GM21737 (cell line): ENCODE data around the gene PIH1D1.
"Not testable (repeated sequence)": the region's sequence is repeated elsewhere in the genome, so short reads cannot be mapped to it uniquely, and the experiment has no call there.

Source experiments
- ATAC-seq: cut with Tn5 transposase; IDR thresholded peaks from one replicate; pipeline ENCODE4 v1.9.1; 2021; ENCODE audit warnings: mild to moderate bottlenecking, moderate library complexity; ENCODE audit not compliant: unreplicated experiment

Gene PIH1D1

DNA sequence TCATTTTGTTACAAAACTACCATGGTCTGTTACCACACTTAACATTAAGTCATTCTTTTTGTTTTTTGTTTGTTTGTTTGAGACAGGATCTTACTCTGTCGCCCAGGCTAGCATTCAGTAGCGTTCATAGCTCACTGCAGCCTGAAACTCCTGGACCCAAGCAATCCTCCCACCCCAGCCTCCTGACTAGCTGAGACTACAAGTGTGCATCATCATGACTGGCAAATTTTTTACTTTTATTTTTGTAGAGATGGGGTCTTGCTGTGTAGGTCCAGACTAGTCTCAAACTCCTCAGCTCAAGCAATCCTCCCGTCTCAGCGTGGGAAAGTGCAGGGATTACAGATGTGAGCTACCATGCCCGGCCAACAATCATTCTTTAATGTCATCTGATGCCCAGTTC lies 4.7 kb upstream of the PIH1D1 start:
- ATAC-seq: no peak

DNA sequence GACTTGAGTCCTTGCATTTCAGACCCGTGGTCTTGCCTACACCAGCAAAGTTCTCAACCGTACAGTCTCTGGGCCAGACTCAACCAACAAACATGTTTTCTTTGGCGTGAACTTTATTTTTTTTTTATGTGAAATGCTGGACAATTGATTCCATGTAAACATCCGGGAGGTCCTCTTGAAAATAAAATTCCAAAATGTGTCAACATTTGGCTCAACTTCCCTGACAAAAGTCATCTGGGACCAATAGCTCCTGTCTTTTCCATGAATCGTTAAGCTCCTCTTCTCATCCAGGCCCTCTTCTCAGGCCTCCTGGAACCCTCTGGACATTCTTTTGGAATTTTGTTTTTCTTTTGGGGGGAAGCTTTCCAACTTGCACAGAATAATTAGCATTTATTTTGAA lies 4.2 kb upstream of the PIH1D1 start:
- no peak for ATAC-seq

DNA sequence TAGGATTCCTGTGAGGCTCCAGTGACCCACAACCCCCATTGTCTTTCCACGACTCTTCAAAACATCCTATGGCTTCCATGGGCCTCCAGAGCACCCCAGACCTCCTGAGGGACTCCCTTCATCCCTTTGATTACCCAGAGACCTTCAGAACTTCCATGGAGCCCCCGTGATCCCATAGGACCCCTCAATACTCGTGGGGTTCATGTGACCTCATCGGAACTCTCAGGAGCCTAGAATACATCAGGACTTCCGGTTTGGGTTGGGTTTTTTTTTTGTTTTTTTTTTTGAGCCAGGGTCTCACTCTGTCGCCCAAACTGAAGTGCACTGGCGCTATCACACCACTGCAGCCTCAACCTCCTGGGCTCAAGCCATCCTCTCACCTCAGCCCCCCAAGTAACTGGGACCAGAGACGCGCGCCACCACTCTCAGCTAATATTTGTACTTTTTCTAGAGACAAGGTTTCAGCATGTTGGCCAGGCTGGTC lies 2.2 kb upstream of the PIH1D1 start:
- no peak for ATAC-seq

DNA sequence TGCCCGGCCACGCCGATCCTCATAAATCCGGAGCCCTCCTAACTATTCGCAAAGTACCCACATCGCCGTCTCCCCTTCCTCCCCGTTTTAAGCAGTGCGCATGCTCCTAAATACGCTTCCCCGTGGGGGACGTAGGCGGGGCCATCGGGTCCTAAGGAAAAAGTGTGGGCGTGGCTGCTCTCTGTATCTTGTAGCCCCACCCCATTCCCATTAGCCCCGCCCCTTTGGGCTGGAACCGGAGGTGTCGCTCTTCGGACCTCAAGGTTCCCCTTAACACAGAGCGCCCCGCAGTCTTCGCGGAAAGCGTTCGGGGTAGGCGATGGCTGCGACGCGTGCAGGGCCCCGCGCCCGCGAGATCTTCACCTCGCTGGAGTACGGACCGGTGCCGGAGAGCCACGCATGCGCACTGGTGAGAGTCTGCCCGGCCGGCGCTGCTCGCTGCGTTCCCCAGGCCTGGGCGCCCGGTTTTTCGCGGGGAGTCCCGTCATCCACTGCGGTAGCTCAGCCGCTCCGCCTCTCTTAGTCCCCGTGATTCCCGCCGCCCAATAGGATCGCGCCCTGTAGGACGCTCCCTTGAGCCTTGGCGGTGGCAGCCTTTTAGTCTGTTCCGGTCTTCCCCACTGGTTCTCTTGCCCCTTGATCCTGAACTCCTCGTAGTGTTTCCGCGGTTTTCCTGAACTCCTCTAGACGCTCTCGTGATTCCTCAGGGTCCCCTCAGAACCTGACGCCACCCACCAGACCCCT lies 1.6 kb upstream of the PIH1D1 start, which contains the start of gene ALDH16A1:
Gene ALDH16A1 (plus strand): TSS at position 213 of the 744 bp plus-strand sequence. CDS start 107 bp downstream, at position 320.
- peak; percentile 78 for ATAC-seq

DNA sequence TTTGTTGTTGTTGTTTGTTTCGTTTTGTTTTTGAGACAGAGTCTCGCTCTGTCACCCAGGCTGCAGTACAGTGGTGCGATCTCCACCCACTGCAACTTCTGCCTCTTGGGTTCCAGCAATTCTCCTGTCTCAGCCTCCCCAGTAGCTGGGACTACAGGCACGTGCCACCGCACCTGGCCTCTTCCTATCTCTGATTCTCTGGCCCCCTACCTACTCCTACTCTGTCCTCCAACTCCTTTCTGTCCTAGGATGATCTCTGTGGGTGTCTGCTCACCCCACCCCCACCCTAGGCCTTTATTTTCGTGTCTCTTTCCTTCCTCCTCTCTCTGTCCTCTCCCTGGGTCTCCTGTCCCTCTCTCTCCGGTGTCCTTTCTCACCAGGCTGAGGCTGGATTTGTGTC lies 1.2 kb downstream of the PIH1D1 start:
- no peak for ATAC-seq

DNA sequence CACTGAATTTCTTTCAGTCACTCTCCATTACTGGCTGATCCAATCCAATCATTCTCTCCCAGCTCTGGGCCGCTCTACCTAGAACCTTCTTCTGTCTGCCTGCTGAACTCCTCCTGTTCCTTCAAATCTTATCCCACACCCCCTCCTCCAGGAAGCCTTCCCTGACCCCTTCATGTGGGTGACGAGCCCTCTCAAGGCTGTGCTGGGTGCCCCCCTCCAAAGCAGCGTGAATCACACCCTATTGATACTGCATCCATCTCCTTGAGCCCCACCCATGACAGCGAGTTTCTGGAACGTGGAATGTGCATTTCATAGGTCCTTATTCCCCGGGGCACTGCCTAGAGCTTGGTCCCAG lies 3.2 kb downstream of the PIH1D1 start:
- no peak for ATAC-seq

DNA sequence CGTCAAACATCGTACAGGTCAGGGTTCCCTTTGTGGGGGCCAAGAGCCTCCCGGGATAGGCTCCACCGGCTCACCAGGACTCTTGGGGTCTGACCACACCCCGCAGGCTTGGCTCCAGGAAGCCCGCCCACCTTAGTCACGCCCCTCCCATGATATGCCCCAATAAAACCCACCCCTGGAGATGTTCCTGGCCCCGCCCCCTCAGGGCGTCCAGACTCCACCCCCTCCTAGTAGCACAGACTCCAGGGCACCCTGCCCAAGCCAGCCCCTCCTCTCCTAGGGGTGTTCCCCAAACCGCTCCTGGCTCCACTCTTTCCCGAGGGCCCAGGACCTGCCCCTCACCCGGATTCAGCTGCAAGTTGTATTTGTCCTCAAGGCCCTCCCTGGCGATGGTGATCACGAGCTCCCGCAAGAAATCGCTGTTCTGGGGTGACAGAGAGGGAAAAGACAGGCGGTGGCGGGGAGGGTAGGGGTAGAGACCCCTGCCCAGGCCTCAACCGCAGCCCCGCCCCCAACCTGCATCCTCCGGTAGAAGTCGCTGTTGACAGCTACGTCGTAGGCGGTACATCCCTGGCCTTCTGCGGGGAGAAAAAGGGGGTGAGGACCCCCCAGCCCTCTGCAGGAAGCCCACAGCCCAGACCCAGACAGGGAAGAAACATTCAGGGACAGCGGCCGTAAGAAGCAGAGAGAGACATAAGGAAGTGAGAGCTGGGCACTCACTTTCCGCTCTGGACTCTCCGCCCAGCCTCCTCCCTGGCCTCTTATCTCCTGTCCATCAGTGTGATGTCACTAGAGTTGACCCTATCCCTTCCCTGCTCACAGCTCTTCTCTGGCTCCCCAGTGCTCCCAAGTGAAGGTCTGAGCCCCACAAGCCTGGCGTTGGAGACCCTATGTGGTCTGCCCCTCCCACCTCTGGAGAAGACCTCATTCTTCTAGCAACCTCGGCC lies 3.9 kb downstream of the PIH1D1 start:
- no peak for ATAC-seq

DNA sequence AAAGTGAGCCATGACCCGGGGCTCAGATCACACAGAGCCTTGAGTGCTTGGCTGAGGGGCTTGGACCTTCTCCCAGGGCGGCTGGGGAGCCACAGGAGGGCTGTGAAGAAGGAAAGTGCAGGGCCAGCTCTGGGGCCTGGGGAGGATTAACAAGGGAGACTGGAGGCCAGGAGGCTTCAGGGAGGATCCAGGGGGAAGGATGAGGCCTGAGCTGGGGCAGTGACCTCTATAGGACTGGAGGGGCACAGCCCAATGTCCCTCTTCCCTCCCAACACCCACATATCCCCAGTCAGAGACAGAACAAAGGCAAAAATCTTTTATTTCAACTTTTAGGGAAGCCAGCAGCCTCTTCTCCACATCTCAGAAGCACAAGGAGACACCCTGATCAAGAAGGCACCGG lies 5.6 kb downstream of the PIH1D1 start:
- no peak for ATAC-seq

DNA sequence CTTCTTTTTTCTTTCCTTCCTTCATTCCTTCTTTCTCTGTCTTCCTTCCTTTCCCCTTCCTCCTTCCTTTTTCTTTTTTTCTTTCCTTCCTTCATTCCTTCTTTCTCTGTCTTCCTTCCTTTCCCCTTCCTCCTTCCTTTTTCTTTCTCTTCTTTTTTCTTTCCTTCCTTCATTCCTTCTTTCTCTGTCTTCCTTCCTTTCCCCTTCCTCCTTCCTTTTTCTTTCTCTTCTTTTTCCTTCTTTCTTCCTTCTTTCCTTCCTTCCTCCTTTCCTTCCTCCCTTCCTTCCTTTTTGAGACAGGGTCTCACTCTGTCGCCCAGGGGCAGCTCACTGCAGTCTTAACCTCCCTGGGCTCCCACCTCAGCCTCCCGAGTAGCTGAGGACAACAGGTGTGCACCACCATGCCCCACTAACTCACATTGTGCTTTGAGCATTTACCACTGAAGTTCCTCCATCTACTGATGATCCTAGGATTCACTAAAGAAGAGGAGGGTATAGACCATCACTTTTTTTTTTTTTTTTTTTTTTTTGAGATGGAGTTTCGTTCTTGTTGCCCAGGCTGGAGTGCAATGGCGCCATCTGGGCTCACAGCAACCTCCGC lies 7.4 kb downstream of the PIH1D1 start:
- ATAC-seq: not testable (repeated sequence)

DNA sequence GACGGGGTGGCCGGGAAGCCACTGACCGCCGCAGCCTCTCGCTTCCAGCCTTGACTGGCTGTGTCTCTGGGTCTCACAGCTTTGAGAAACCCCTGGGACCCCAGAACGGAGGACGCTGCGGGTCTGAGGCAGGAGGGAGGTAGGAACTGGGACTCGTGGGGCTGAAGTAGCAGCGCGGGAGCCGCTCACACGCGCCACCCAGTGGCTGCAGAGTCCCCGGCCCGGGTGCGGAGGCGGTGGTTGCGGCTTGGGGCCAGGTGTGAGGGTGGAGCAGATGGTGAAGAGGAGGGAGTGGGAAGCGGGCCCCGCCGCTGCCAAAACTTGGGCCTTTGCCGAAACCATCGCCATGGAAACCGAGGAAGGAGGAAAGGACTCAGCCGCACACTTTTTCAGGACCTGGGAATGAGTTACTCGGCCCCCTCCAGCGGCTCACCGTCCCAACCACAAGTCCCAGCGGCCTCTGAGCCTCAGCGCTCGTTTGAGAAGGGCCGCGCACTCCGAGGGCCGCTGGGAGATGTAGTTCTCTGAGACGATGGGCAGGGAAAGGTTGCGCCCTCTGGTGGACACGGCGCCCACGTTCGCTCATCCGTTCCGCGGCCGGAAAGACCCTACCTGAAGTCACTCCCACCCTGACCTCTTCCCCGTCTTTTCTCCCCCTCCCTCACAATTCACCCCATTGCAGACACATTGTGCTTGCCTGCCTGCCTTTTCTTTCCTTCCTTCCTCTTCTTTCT lies 8.1 kb downstream of the PIH1D1 start:
- peak; percentile 61 for ATAC-seq

DNA sequence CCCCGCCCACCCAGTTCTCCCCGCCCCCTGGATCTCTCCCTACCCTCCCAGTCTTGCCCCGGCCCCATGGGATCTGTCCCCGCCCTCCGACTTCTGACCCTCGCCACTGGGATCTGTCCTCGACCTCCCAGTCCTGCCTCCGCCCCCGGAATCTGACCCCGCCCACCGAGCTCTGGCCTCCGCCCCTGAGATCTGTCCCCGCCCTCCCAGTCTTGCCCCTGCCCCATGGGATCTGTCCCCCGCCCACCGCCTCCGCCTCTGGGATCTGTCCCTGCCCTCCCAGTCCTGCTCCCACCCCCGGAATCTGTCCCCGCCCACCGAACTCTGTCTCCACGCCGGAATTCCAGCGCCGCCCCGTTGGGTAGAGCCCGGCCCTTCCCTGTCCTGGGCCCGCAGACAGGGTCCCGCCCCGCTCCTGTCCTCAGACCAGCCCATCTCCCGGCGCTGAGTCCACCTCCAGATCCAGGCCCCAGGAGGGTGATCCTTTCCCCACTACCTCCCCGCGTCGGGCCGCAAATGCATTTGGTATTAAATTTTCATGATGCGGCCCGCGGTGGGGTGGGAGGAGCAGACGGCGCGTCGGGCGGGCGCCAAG lies 8.7 kb downstream of the PIH1D1 start:
- ATAC-seq: peak; percentile 12

DNA sequence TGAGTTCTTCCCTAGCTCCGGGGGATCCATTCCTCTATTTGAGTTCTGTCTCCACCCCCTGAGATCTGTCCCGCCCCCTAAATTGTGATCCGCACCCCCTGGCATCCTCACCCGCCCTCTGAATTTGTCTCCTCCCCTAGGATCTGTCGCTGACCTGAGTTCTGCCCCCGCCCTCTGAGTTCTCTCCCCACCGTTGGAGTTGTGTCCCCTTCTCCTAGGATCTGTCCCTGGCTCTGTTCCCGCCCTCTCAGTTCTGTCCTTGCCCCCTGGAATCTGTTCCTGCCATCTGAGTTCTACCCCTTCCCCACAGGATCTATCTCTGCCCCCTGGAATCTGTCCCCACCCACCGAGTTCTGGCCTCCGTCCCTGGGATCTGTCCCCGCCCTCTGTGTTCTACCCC lies 9.3 kb downstream of the PIH1D1 start:
- ATAC-seq: no peak

DNA sequence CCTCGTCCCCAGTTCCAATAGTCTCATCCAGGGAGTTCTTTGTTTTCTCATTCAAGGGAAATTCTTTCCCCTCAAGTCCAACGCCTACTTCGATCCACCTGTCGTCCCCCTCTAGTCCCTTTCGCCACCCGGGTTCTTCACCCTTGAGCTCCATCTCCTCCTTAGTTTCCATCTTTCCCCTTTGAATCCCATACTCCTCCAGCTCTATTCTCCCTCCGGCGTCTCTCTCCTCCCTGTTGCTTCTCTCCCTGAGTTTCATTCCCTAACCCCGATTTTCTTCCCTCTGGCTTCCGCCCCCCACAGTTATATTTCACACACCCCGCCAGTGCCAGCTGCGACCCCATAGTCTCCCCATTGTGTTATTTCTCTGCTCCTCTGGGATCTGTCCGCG lies 9.7 kb downstream of the PIH1D1 start:
- no peak for ATAC-seq

DNA sequence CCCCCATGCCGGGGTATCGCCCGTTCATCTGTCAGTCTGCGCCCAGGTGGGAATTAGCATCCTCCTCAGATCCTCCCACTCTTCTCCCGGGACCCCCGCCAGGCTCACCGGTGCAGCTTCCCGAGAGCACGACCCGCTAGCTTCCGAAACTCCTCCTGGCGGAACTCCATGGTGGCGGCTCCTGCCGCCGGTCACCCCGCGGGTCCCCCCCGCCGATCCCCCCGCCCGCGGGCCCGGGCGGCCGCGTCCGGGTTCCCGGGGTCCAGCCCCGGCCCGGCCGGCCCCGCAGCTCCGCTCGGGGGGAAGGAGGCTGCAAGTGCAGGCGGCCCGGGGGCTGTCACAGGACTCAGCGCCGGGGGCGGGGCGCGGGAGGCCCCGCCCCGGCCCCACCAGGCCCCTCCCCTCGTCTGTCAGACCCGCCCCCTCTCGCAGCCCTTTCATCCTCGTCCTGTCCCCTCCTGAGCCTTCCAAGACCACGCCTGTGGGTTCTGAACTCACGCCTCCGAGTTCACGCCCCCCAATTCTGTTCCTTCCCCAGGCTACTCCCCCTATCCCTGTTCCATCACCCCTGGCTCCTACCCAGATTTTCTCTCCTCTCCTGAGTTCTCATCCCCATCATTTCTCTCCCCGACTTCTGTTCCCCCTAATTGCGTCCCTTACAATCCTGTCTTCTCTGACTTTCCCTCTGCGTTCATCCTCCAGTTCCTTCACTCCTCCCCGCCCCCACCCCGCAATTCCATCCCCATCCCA lies 10.2 kb downstream of the PIH1D1 start, which contains the start of gene SLC17A7:
Gene SLC17A7 (minus strand): TSS at position 318 of the 750 bp plus-strand sequence. CDS start 148 bp downstream, at position 170.
- no peak for ATAC-seq

DNA sequence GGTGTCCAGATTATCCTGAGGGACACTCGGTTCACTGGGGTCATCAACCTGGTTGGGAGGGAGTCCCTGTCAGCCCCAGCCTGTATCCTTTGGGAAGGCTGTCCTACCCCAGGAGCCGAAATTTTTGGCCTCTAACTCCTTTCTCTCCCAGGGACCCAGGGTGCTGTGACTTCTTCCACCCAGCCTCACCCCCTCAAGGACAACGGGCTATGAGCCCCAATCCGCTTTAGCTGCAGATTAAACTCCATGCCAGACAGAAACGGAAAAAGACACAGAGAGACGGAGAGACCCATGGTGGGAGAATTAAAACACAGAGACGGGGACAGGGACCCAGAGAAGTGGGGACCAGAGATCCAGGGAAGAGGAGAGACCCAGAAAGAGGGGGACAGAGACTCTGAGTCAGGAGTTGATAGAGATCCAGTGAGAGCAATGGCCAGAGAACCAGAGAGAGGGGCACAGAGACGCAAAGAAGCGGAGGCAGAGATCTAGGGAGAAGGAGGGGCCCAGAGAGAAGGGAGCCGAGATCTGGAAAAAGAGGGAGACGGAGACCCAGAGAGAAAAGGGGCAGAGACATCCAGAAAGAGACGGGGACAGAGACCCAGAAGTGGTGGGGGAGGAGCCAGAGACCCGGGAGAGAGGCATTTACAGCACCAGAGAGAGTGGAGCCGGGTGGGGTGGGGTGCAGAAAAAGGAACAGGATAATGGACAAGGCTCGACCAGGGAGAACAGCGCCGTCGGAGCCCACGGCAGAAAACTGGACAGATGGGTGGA lies 11.0 kb downstream of the PIH1D1 start:
- ATAC-seq: no peak

DNA sequence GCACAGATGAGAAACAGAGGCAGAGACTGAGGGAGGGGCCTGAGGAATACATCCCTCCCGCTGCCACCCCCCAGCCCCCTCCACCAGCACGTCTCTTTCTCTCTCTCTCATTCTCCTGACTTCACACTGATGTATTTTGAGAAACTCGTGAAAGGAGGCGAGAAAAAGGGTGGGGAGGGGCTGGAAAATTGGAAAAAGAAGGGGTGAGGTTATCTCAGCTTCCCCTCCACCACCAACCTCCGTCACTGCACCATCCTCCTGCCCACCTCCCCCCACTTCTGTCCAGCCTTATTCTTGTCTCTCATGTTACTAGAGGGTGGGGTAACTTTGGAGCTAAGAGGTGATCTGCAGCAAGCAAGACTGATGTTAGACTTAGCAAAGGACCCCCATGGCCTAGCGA lies 11.8 kb downstream of the PIH1D1 start:
- no peak for ATAC-seq

DNA sequence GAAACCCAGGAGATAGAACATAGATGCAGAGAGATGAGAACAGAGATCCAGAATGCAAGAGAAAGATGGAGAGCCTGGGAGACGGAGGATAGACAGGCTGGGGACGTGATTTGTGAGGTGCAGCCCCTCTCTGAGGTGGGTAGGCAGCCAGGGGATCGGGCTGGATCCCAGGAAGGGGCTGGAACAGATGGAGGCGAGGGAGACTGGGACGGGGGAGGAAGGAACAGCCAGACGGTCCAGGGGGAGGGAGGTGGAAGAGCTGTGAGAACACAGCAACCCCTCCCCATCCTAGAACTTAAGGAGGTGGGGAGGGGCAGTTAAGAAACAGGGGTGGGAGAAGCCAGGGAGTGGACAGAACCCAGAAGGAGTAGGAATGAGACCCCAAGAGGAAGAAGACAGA lies 13.4 kb downstream of the PIH1D1 start:
- no peak for ATAC-seq

DNA sequence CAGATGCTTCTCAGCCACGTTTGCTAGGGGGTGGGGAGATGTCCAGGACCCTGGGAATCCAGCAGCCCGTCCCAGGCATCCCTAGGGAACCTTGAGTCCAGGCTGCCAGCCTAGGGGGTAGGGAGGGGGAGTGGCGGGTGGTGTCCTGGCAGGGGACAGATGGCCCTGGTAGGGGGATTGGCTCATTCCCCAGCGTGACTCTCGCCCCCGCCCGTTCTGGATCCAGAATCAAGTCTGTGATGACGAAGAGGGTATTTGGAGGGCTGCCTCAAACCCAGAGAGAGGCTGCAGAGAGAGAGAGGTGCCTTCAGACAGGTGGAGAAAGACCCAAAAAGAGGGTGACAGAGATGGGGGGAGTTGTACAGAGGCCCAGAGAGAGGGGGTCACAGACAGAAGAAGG lies 14.4 kb downstream of the PIH1D1 start:
- ATAC-seq: no peak
